Activated naive CD4-positive, alpha-beta T cell treated with anti-CD3 and anti-CD28 coated beads, Interleukin-2, amount 50 U/mL, for 72 hours (primary cell): ENCODE measurements around the gene OR9A4. TPM values are rescaled to one million over a fixed set of nuclear protein-coding genes. Genes with fewer than 3 reads are reported as not detected.

Experiments used
- ATAC-seq, 2 donors: fragments of 150-1000 bp; cut with Tn5 transposase; 2 replicates each; pipeline ENCODE4 v1.10.0; 2021; ENCODE audit warnings: mild to moderate bottlenecking in 2 of 2, moderate library complexity in 2 of 2
- DNase-seq, 2 donors: peaks; one replicate each; pipeline ENCODE4 v3.0.0; 2021 to 2022; ENCODE audit warnings: low spot score in 2 of 2
- H3K27ac Mint-ChIP-seq, 2 donors: one replicate each; pipeline ENCODE4 v1.8.0; 2022; ENCODE audit warnings: mild to moderate bottlenecking in 2 of 2, mixed read lengths in 2 of 2
- H3K36me3 Mint-ChIP-seq, 2 donors: one replicate each; pipeline ENCODE4 v1.8.0; 2022; ENCODE audit warnings: mixed read lengths in 2 of 2
- H3K9me3 Mint-ChIP-seq, 2 donors: one replicate each; pipeline ENCODE4 v1.8.0; 2022; ENCODE audit warnings: mixed read lengths in 2 of 2
- total RNA-seq, 2 donors: library from RNA; stranded (reverse); gene quantifications; one replicate each; pipeline ENCODE4 v1.2.3, GENCODE V29; 2022

OR9A4 gene
- total RNA-seq, 2 donors from 2014 or later, result not detected

DNA sequence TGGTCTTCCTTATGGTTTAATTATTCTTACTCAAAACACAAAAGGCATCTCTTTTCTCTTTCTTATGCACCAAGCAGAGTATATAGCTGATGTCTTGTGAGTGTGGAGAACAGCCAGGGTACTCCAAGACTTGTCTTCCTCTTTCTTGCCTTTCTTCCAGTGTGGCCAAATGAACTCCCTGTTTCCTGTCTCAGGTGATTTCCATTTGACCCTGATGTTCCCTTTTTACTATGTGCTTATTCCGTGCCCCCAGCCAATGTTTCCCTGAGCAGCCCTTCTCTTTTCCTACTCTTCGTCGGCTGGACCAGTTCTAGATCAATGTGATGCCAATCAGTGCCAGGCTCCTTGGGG, 12.6 kb downstream of the OR9A4 start:
- DNase-seq (no peak), ATAC-seq (no peak)
- H3K36me3 Mint-ChIP-seq, result peaks cover 0 to 7% of the 10 kb centered on the region in 2 donors
- no peaks in the 10 kb centered on the region for H3K9me3 Mint-ChIP-seq
- H3K27ac Mint-ChIP-seq, result no peak overlapping the region

GRCh38 chr7:141930211-141930610, 14.0 kb downstream of the OR9A4 start:
- Mint-ChIP-seq H3K36me3 (peaks cover 0 to 7% of the 10 kb centered on the region in 2 donors), H3K9me3 (no peaks in the 10 kb centered on the region), H3K27ac (no peak overlapping the region)
- DNase-seq (no peak), ATAC-seq (no peak)

GRCh38 chr7:141941075-141941474, 24.9 kb downstream of the OR9A4 start:
- H3K9me3 Mint-ChIP-seq, result peaks cover 23 to 29% of the 10 kb centered on the region in 2 donors
- ATAC-seq, result no peak
- no peak for DNase-seq
- peaks cover 15 to 18% of the 10 kb centered on the region in 2 donors for H3K36me3 Mint-ChIP-seq
- H3K27ac Mint-ChIP-seq, result no peak overlapping the region

DNA sequence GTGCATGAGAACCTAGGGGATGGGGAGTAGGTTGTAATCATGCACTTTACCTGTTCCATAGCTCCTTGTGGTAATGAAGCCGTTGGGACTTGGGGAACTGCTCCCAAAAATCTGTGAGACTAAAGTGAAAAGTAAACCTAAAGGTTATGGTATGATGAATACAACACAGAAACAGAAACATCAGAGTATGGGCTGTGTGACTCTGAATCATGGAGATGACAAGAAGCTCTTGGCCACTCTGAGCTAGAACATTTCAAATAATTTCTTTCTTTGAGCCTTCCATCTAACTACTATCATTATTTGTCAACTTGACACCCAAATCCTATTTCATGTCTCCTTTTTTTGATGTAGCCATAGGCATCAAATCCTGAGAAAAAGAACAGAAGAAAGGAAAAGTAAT, 27.6 kb downstream of the OR9A4 start:
- DNase-seq, result no peak
- ATAC-seq, result no peak
- Mint-ChIP-seq H3K27ac (no peak overlapping the region), H3K36me3 (peaks cover 15 to 18% of the 10 kb centered on the region in 2 donors), H3K9me3 (peaks cover 23 to 24% of the 10 kb centered on the region in 2 donors)

GRCh38 chr7:141944811-141945210, 28.6 kb downstream of the OR9A4 start:
- ATAC-seq (no peak), DNase-seq (no peak)
- peaks cover 15 to 18% of the 10 kb centered on the region in 2 donors for H3K36me3 Mint-ChIP-seq
- peaks cover 16 to 18% of the 10 kb centered on the region in 2 donors for H3K9me3 Mint-ChIP-seq
- no peak overlapping the region for H3K27ac Mint-ChIP-seq

- Mint-ChIP-seq H3K27ac (no peak overlapping the region), H3K9me3 (peaks cover 12 to 15% of the 10 kb centered on the region in 2 donors), H3K36me3 (peaks cover 12 to 15% of the 10 kb centered on the region in 2 donors)
- ATAC-seq (peak; percentile 36 to 87), DNase-seq (no peak)
These were observed 29.2 kb downstream of the OR9A4 start for GRCh38 chr7:141945356-141945755.

- no peak for DNase-seq
- Mint-ChIP-seq H3K27ac (no peak within 1 kb of the TSS), H3K9me3 (peaks cover 0 to 4% of the 10 kb centered on the region in 2 donors), H3K36me3 (peaks cover 0 to 5% of the 10 kb centered on the region in 2 donors)
- no peak for ATAC-seq
These were observed 30.6 kb downstream of the OR9A4 start, which contains the start of gene CLEC5A for GRCh38 chr7:141946796-141947195. Gene CLEC5A (minus strand): TSS chr7:141946974. CDS start chr7:141946292, 682 bp downstream.

DNA sequence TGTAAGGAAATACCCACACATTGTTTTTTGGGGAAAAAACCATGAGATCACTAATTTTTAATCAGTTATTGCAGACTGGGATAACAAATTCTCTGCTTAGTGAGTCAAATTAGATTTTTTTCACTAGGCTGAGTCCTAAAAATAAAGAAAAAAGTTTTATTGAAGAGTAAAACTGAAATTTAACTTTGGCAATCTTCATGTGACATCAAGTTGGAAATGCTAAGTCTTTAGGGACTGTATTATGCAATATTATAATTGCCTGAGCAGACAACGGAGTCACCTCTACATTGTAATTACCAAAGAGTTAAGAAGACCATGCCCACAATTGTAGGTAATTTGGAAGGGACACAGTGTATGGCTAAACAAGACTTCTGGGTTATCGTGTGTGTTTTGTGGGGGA, 32.8 kb downstream of the OR9A4 start:
- Mint-ChIP-seq H3K27ac (peak overlapping the region in 1 of 2 donors; percentile 34), H3K9me3 (no peaks in the 10 kb centered on the region), H3K36me3 (no peaks in the 10 kb centered on the region)
- no peak for ATAC-seq
- no peak for DNase-seq

DNA sequence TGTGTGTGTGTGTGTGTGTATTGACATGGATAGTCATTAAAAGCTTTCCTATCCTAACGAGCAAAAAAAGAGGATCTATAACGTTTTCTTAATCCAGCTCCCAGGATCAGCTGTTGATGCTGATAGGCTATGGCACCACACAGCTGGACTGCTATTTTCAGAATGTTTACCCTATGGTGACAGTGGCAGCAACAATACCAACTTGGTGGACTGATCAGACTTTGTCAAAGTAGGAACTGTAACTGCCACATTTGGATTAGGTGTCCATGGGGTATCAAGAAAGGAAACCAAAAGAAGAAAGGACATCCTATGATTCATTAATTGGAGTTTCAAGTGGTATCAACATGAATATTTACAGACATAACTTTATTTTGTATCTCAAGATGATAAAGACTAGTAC, 33.3 kb downstream of the OR9A4 start:
- H3K36me3 Mint-ChIP-seq, result no peaks in the 10 kb centered on the region
- ATAC-seq (no peak), DNase-seq (no peak)
- H3K9me3 Mint-ChIP-seq, result no peaks in the 10 kb centered on the region
- H3K27ac Mint-ChIP-seq, result no peak overlapping the region

GRCh38 chr7:141949911-141950310, 33.7 kb downstream of the OR9A4 start:
- Mint-ChIP-seq H3K9me3 (no peaks in the 10 kb centered on the region), H3K36me3 (no peaks in the 10 kb centered on the region), H3K27ac (no peak overlapping the region)
- ATAC-seq (no peak), DNase-seq (no peak)

DNA sequence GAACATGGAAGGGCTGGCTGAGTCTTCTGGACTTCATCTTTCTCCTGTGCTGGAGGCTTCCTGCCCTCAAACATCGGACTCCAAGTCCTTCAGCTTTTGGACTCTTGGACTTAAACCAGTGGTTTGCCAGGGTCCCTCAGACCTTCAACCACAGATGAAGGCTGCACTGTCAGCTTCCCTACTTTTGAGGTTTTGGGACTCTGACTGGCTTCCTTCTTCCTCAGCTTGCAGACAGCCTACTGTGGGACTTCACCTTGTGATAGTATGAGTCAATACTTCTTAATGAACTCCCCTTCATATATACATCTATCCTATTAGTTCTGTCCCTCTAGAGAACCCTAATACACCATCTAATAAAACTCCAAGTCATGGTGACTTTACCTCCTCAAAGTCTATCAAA, 34.6 kb downstream of the OR9A4 start:
- DNase-seq (no peak), ATAC-seq (no peak)
- no peaks in the 10 kb centered on the region for H3K36me3 Mint-ChIP-seq
- H3K27ac Mint-ChIP-seq, result no peak overlapping the region
- no peaks in the 10 kb centered on the region for H3K9me3 Mint-ChIP-seq

GRCh38 chr7:141952461-141952860, 36.3 kb downstream of the OR9A4 start:
- H3K36me3 Mint-ChIP-seq, result no peaks in the 10 kb centered on the region
- ATAC-seq (no peak), DNase-seq (no peak)
- no peaks in the 10 kb centered on the region for H3K9me3 Mint-ChIP-seq
- no peak overlapping the region for H3K27ac Mint-ChIP-seq

DNA sequence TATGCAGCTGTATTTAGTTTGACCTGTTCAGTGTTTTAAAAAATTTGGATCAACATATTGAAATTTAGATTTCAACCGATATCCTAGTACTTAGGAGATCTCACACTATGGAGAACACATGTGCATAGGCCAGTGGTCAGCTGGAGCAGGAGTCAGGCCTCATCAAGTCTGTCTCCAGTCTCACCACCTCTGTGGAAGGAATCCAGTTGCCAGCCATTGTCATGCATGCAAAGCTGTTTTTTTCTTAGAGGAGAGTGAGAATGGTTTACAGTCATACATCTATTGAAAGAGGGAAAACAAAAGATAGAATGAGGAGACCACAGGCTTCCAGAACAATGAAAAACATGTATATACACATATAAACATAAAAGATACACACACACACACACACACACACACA, 38.1 kb downstream of the OR9A4 start:
- H3K9me3 Mint-ChIP-seq, result no peaks in the 10 kb centered on the region
- ATAC-seq, result no peak
- no peak for DNase-seq
- H3K36me3 Mint-ChIP-seq, result no peaks in the 10 kb centered on the region
- no peak overlapping the region for H3K27ac Mint-ChIP-seq

- DNase-seq (no peak), ATAC-seq (no peak)
- no peak overlapping the region for H3K27ac Mint-ChIP-seq
- H3K36me3 Mint-ChIP-seq, result no peaks in the 10 kb centered on the region
- no peaks in the 10 kb centered on the region for H3K9me3 Mint-ChIP-seq
These were observed 39.9 kb downstream of the OR9A4 start for GRCh38 chr7:141956084-141956483.

DNA sequence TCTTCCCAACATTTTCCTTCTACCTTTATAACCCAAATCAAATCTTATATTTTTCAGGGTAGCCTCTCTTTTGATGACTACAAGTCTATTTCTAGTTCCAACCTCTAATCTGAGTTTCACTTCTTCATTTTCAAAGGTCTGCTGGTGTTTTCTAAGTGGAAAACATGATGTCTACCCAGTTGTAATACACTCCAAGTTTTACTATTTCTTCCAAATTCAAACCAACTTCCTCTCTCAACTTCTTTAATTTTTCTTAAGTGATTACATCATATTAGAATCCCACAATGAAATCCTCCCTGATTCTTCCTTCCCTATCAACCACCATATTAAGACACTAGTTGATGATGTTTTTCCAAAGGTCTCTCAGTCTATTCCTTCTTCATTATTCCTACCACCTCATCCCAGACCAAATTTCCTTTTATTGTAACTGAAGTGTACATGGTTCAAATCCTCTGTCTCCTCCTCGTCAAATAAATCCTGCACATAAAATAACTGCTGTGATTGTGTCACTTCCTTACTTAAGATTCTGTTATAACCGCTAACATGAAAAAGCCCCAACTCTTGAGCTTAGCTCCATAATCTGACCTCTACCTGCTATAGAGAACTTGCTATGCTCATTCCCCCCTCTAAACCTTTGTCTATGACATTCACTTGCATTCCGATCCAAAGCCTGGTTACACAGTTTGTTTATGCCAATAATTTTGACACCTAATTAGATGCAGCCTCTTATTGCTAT, 44.7 kb downstream of the OR9A4 start:
- Mint-ChIP-seq H3K27ac (no peak overlapping the region), H3K9me3 (no peaks in the 10 kb centered on the region), H3K36me3 (no peaks in the 10 kb centered on the region)
- no peak for ATAC-seq
- DNase-seq, result no peak
